GM18858 (cell line): ENCODE results near the gene NKD1.

Source experiments
- ATAC-seq: cut with Tn5 transposase; IDR thresholded peaks from one replicate; pipeline ENCODE4 v1.9.1; 2021; ENCODE audit not compliant: unreplicated experiment

NKD1 gene

DNA sequence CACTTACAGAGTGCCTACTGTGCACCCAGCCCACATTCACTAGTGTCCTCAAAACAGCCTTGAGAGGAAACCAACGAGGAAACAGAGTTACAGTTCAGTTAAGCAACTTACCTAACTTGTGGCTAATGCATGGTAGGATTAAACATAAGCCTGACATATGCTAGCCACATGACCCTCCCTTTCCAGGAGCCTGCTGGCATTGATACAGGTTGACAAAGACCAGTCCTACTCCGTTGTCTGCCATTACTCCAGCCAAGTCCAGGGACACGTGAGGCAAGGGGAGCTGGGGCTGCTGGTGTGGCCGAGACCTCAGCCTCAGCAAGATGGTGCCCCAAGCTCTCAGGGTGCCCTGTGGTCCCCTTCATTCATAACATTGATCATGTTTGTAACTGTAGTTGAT lies 95.0 kb downstream of the NKD1 start:
- no peak for ATAC-seq

DNA sequence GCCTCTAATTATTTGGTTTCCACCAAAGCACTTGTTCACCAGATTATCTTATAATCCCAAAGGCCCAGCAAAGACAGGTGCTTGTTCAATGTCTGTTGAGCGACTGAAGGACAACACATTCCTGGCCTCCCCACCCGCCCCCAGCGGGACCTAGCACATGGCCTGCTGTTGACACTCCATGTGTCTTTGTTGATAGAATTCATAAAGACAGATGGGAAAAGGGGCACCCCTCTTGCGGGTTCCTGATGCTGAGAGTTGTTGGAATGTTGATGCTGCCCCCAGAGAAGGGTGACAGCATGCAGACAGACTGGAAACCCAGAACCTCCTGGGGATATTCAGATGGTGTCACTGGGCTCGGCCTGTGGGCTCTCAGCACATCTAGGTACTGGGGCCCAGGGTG lies 96.0 kb downstream of the NKD1 start:
- ATAC-seq = no peak

DNA sequence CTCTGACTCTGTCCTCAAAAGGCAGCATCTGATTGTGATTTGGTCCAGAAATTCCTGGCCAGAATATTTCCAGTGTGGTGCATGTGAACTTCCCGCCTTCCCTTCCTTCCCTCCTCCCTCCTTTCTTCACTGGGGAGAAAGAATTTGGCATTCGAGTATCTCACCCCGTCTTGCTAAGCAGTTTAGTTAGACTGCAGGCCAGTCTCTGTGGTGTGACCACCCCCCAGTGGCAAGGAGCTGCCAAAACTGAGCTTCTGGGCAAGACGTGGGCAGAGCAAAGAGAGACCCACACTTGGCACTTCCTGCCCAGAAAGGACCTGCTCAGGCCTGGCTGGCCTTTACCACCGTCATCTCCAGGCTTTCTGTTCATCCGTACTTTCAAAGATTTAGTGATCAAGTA lies 96.5 kb downstream of the NKD1 start:
- ATAC-seq = no peak

DNA sequence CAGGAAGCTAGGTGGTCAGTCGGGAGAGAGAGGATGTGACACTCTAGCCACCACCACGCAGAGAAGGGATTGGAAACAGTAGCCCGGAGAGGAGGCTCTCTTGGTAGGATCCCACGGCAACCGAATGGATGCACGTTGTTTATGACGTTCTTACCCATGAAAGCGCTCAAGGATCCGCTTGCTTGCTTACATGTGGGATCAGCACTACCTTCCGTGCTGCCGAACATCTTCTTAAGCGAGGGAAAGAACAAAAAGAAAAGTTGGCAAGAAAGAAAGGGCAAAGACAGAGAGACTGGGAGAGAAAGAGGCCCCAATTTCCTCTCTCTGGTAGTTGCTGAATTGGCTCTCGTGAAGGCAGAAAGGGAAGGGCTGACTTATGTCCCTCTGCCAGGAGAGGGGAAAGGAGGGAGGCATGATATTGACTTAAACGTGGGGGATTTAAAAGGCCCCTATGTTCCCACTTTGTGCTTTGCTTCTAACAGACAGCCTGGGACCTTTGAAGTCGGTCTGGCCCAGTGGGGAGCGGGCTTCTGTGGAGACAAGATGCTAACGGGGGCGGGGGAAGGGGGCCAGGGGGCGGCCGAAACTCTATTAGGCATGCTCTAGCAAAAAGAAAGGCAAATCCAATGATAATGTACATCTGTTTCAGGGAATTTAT lies 97.5 kb downstream of the NKD1 start:
- no peak for ATAC-seq

DNA sequence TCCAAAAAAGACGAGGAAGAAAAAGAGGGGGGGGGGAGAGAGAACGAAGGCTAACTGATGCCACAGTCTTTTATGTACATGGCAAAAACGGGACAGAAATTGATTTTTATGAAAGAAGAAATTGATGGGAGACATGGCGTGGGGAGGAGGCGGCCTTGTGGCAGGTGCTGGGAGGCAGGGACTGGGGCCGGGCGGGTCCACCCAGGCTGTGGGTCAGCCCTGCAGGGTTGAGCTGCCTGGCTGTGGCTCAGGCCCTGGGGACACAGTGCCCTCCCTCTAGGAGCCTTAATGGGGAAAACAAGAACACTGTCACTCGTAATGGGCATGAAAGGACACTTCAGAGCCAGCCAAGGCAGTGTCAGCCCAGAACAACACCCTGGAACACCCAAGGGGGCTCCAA lies 98.1 kb downstream of the NKD1 start:
- ATAC-seq = no peak

DNA sequence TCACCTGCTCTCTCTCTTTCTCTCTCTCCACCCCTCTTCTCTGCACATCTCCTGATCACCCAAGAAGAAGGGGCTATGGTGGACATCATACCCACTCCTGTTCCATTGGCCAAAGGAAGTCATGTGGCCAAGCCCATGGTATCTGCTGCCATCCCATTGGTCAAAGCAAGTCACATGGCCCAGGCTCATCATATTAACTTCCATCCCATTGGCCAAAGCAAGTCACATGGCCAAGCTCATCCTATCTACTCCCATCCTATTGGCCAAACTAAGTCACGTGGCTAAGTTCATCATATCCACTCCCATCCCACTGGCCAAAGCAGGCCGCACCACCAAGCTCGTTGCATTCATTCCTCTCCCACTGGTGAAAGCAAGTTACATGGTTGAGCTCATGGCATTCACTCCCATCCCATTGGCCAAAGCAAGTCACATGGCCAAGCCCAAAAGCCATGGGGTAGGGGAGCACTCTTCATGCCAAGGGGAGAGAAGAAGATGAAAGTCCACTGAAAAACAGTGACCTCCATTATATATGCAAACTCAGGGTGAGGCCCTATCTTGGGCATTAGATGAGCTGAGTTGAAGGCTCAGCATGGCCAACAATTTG lies 103.7 kb downstream of the NKD1 start:
- ATAC-seq = no peak

DNA sequence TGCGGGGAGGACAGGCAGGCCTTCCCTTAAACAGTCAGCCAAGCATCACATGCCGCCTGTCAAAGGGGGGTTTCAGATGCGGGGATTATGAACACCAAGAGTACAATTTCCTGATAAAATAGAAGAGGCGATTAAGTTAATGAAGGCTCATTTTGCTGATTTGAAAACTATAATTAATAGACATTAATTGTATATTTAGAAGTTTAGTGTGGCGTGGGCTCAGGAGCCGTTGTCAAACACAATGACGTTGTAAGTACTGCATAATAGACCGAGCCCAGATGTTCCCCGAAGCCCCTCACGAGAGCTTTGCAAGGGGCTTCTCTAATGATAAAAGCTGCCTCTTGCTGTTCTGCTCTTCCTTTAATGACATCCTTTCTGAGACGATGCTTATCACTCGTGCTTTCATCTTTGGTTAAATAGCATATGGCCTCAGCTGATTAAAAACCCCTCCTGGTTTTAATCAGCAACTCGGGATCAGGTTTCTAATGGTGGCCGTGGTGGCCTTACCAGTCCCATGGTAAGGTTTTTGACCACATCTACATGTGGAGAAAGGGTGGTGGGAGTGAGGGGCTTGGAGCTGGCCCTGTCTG lies 104.7 kb downstream of the NKD1 start:
- no peak for ATAC-seq

DNA sequence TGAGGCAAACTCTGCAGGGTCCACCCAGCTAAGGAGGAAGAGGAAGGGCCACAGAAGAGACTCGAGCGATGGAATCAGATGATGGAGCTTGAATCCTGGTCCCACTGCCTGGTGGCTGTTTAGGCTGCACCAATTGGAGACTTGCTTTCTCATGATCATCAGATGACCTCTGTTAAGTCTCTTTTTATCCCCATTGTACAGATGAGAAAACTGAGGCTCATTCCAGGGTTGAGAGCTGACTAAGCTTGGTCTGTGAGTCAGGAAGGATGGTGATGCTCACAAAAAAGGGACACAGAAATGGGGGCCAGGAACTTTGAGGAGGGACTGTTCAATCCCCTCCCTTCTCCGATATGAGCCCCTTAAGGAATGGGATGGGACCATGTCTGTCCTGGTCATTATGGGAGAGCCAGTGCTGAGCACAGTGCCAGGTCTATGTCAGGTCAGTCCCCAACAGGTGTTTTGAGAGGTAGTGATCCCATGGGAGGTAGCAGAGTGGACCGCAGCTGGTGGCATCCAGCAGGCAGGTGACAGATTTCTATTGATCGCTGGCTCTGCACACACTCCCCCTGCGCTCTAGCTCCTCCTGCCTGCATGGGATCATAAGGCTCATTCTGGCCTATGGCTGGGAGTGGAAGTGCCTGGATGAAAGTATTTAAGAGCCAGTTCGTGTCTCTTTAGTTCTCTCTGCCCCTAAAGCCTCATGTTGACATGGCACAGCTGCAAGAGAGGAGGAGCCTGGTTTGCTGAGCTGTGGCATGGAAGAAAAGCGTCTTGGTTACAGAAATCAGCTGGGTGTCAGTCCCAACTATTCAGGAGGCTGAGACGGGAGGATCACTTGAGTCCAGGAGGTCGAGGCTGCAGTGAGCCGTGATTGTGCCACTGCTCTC lies 105.7 kb downstream of the NKD1 start:
- no peak for ATAC-seq

DNA sequence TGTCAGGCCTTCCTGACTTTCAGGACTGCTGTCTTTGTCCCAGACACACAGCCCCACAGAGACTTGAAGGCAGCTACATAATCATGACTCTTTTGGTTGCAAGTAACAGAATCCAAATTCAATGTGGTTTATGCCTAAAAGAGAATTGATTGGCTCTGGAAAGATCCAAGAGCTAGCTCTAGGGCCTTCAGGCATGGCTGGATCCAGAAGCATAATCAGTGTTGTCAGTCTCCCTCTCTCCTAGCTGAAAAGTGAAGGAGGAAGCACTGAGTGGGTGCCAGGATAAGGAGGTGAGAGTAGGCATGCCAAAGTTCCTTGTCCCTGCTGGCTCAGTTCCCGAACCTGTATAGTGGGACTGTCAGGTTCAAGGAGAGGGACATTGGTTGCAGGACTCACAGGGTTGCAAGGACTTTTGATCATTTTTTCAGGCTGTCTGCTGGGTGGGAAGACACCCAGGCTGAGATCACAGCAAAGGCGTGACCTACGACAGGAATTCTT lies 107.4 kb downstream of the NKD1 start:
- no peak for ATAC-seq

DNA sequence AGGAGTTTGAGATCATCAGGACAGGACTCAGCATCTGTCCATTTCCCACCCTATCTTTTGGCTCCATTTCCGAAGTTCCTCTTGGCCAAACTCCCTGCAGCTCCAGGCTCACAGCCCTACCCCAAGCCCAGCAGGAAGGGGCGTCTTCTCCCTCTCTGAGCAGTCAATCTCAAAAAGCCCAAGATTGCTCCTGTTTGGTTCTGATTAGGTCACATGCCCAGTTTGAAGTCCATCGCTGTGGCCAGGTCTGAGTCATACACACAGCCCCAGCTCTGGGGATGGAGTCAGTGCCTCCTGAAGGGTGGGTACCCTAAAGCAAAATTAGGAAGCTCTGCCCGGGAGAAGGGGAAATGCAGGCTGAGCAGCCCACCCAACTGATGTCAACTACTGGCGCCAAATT lies 109.0 kb downstream of the NKD1 start:
- ATAC-seq = no peak

DNA sequence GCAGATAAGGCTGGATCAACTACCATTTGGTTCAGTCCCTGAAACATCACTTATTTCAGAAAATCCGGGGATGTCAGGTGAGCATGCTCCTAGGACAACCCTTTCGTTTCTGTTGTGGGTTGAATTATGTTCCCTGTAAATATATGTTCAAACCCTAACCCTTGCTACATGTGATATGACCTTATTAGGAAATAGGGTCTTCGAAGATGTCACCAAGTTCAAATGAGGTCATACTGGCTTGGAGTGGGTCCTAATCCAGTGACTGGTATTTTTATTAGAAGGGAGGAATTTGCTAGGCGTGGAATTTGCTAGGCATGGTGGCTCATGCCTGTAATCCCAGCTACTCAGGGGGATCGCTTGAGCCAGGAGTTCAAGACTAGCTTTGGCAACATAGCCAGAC lies 111.6 kb downstream of the NKD1 start:
- no peak for ATAC-seq

DNA sequence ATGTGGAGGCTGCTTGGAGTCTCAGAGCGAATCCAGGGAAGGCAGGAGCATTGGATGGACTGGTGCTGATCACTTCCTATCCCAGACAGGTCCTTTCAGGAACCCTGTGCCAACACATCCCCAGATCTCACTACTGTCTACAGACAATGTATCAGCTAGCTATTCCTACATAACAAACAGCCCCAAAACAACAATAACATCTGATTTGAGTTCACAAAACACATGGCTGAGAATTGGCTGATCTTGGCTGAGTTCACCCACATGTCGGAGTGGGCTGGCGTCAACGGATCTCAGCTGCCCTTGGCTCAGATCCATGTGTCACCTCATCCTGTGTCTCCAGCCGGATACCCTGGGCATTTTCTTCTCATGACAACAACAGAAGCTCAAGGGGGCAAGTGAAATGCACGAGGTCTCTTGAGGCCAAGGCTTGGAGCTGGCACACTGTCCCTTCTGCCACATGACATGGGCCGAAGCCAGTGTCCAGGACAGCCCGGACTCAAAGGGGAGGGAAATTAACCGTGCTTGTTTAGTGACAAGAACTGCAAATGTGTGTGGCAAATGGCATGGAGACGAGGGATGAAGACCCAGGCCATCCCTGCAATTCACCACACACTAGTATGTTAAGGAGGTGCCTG lies 114.2 kb downstream of the NKD1 start:
- no peak for ATAC-seq

DNA sequence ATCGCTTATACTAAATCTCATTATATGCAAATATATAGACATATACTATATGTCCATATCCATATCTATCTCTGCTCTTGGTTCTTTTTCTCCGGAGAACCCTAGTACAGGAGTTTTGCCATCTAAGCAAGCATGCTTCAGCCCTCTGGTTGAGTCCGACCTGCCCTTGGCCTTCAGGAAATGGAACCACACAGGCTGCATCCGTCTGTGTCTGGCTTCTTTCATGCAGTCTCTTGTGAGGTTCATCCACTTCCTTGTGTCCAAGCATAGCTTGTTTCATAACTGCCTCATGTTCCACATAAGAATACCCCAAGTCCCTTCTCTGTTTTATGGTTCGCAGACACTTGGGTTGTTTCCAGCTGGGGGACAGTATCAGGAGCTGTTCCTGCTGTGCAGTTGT lies 116.1 kb downstream of the NKD1 start:
- ATAC-seq = no peak

DNA sequence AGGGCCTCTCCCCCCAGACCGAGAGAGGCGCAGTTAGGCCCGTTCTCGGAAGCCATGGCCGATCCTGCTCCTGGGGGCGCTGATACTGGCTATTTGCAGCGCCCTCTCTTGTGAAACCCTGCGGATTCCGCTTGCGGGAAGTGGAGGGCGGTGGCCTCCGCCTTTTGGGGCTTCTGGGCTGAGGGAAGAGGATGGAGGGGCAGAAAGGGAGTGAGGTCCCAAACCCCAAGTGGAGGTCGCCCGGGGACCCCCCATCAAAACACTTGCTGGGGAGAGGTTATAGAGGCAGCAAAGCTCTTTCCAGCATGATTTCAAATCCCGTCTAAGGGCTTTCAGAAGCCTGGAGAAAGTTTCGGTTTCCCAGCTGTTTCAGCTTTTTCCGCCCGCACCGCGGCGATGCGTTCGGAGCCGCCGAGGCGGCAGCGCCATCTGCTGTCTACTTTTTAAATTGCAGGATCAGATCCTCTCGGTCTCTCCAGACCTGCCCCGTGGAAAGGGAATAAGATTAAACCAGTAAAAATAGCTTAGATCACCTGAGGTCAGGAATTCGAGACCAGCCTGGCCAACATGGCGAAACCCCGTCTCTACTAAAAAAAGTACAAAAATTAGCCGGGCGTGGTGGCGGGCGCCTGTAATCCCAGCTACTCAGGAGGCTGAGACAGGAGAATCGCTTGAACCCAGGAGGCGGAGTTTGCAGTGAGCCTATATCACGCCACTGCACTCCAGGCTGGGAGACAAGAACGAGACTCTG lies 117.1 kb downstream of the NKD1 start:
- no peak for ATAC-seq

DNA sequence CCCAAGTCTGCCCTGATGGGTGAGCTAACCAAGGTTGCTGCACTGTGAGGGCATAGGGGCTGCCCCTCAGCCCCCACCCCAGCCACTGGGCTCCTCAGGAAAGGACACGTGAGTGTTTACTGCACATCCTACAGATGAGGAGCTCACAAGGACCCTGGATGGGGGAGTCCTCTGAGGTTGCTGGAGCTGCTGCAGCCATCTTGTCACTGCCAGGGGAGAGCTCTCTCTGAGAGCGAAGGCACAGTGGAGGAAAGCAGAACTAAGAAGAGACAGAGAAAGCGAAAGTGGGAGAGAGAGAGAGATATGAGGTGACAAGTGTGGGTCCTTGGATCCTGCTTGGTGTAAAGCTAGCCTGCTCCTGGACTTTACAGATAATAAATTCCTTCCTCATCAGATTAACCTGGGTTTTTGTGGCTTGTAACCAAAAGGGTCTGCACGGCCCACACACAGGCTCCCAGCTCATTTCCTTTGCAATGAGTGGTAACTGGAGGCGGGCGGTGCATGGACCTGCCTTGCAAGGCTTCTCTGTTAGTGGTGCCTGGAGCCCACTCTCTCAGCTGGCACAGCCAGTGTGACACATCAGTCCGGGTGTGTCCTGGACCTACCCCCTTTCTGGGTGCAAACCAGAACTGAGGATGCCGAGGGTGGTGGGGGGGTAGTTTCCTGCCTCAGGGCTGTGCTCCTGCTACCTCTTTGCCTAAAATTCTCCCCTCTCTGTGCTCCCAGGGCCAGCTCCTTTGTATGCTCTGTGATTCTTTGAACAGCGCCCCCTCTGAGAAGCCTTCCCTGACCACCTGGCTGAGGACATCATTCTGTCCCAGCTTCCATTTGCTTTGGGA lies 118.7 kb downstream of the NKD1 start:
- ATAC-seq = peak; percentile 96

DNA sequence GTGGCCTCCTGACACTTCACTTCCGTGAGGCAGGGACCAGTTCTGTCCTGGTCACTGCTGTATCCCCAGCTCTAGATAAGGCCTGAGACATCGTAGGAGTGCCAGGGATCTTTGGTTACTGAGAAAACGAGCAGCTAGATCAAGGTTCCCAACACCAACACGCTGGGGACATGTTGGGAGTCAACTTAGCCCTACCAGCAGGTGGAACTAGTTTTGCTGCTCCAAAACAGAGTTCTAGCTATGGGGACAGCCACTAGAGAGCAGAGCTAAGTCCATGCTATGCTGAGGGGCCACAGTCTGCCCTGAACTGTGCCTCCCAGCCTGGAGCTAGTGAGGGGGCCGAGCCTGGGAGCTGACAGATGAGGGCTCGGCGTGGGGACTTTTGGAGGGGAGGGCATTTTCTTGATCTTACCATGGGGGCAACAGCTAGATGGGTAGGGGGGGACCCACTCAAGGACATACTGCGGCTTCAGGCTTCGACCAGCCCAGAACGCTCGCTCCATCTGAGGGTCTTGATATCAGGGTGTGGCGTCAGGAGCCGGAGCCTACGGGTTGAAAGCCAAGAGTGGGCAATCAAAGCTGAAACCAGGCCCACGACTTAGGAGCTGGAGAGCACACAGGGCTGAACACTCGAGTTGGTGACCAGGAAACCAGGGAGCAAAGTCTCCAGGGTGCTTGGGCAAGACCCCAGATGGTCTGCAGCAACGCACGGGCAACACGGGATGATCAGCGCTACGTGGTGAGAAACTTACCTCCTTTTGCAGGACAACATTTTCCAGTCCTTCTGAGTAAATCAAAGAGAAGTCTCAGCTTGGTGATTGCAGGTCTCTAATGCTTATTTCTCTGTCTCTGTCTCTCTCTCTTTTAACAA lies 119.5 kb downstream of the NKD1 start:
- ATAC-seq = no peak

DNA sequence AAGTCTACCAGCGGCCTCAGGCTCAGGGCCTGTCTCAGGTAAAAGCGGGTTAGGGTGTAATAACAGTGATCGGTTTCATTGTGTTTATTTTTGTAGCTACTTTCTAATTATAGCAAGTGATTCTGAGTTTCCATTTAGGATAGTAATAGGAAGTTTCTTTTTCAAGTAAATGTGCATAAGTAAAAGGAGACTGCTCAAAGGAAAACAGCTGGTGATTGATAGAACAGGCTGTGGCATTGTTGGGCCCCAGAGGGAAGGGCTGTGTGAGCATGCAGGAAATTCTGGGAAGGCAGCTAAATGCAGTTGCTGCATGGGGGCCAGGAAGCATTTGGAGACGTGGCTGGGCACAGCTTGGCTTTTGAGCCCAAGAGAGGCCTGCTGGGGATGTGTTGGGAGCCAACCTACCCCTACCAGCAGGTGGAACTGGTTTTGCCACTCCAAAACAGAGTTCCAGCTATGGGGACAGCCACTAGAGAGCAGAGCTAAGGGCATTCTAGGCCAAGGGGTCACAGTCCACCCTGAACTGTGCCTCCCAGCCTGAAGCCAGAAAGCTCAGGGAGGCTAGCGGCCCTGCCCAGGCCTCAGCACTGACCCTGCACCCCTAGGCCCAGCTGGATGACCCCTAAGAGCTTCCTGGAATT lies 120.3 kb downstream of the NKD1 start:
- no peak for ATAC-seq

DNA sequence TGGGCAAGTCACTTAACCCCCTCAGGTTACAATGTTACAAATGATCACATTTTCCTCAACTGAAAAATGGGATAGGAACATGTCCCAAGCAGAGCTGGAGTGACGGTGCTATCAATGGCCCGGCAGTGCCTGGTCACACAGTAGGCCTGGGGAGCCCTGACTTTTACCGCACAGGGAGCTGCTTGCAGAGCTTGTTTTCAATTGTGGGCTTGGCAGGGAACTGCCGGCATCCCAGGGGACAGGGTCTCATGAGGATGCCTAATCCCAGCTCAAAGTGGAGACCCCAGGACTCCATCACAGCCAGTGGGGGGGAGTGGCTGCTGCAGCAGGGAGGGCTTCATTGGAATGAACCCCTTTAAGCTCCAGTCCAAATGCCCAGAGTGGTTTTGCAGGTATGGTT lies 121.5 kb downstream of the NKD1 start:
- ATAC-seq = no peak
